T-cell (primary cell): ENCODE data around the gene FLACC1. TPM values are rescaled to one million over a fixed set of nuclear protein-coding genes. Genes with fewer than 3 reads are reported as not detected.
A peak's percentile ranks its signal among the peaks of the same experiment; 100 is the strongest.

Experiments
- ATAC-seq, 4 experiments: fragments of 200-7000 bp in 3 of 4; fragments of 150-1000 bp in 1 of 4; cut with Tn5 transposase; replicated peaks in 1 of 4; 1 replicate in 3 of 4; 2 replicates in 1 of 4; pipeline ENCODE4 v1.10.0; 2021; ENCODE audit warnings: moderate library complexity in 3 of 4, mild to moderate bottlenecking in 2 of 4, moderate number of reproducible peaks in 1 of 4
- CTCF ChIA-PET, 2 donors: fragments of 300-600 bp; sonication (Branson Sonifier 250); formaldehyde crosslinking; loops; one replicate each; lab custom pipeline; 2022; ENCODE audit warnings: antibody characterized with exemption in 2 of 2; lab: Charles Lee
- POLR2A ChIA-PET, 2 donors: fragments of 300-600 bp; sonication (Branson Sonifier 250); formaldehyde crosslinking; loops; one replicate each; lab custom pipeline; 2022; ENCODE audit warnings: antibody characterized with exemption in 2 of 2; lab: Charles Lee
- DNase-seq, 35 experiments: peaks; one replicate each; pipeline versions ENCODE4 v3.0.0 to v3.0.0-alpha.2; 2013 to 2023
- H3K27ac ChIP-seq: one replicate; pipeline ENCODE4 v1.5.1; 2013; ENCODE audit warnings: low read length
- H3K27me3 ChIP-seq, 2 experiments: replicated peaks in 1 of 2; 1 replicate in 1 of 2; 2 replicates in 1 of 2; pipeline versions ENCODE4 v1.6.1 to v1.7.0; 2013; ENCODE audit warnings: low read length in 1 of 2, mixed read lengths in 1 of 2; ENCODE audit not compliant: control insufficient read depth in 2 of 2, insufficient read depth in 2 of 2; ENCODE audit errors: extremely low read depth in 1 of 2
- H3K36me3 ChIP-seq, 2 donors: 1 replicate in 1 of 2; 2 replicates in 1 of 2; pipeline versions ENCODE4 v1.6.1 to v1.7.0; 2013; ENCODE audit warnings: low read length in 1 of 2; ENCODE audit not compliant: control insufficient read depth in 2 of 2, insufficient read depth in 1 of 2; ENCODE audit errors: extremely low read depth in 1 of 2
- H3K4me1 ChIP-seq, 2 experiments: 1 replicate in 1 of 2; 2 replicates in 1 of 2; pipeline versions ENCODE4 v1.6.1 to v1.7.0; 2013; ENCODE audit warnings: low read length in 2 of 2, mixed read lengths in 1 of 2; ENCODE audit not compliant: insufficient read depth in 2 of 2, control insufficient read depth in 1 of 2; ENCODE audit errors: extremely low read depth in 1 of 2
- H3K4me3 ChIP-seq, 2 donors: 1 replicate in 1 of 2; 2 replicates in 1 of 2; pipeline versions ENCODE4 v1.5.1 to v1.7.0; 2013; ENCODE audit warnings: mild to moderate bottlenecking in 2 of 2, low read length in 1 of 2, moderate library complexity in 1 of 2; ENCODE audit not compliant: control insufficient read depth in 1 of 2; ENCODE audit errors: extremely low read depth in 1 of 2
- H3K9me3 ChIP-seq: 2 replicates; pipeline ENCODE4 v1.7.0; 2013
- H3K27ac Mint-ChIP-seq, 2 donors: one replicate each; pipeline ENCODE4 v1.8.0; 2020 to 2021; ENCODE audit warnings: mild to moderate bottlenecking in 2 of 2, mixed read lengths in 2 of 2
- H3K27me3 Mint-ChIP-seq, 2 donors: one replicate each; pipeline ENCODE4 v1.8.0; 2021 to 2022; ENCODE audit warnings: mixed read lengths in 2 of 2
- H3K36me3 Mint-ChIP-seq: one replicate; pipeline ENCODE4 v1.8.0; 2021; ENCODE audit warnings: mixed read lengths
- H3K4me1 Mint-ChIP-seq, 3 donors: one replicate each; pipeline ENCODE4 v1.8.0; 2020 to 2022; ENCODE audit warnings: mixed read lengths in 3 of 3, mild to moderate bottlenecking in 1 of 3
- H3K4me3 Mint-ChIP-seq, 3 donors: one replicate each; pipeline ENCODE4 v1.8.0; 2020 to 2022; ENCODE audit warnings: mild to moderate bottlenecking in 3 of 3, mixed read lengths in 3 of 3, moderate library complexity in 3 of 3
- H3K9me3 Mint-ChIP-seq, 3 donors: one replicate each; pipeline ENCODE4 v1.8.0; 2020 to 2022; ENCODE audit warnings: mixed read lengths in 3 of 3
- WGBS: methylation state at CpG from one replicate; pipeline ENCODE4 v1.1.5; 2013; ENCODE audit warnings: missing lambda C conversion rate; ENCODE audit not compliant: insufficient coverage; 5-methylcytosine and 5-hydroxymethylcytosine counted together
- total RNA-seq, 35 experiments: library from RNA in 6 of 35; stranded (reverse) in 6 of 35; fragments of 120-200 nt in 1 of 35; gene quantifications; one replicate each; pipeline versions ENCODE4 v1.2.1 to v1.2.4 and lab custom pipeline; 2013 to 2026

Gene FLACC1
- total RNA-seq, 5 donors from 2014 or later (not counting 1 experiment from before 2014, with no cell fraction given), result 5.3 to 8.4 (median 6.5) TPM

GRCh38 chr2:201358684-201359083, 1.5 kb upstream of the FLACC1 start:
- H3K4me1 Mint-ChIP-seq, result peaks cover 24 to 35% (median 34%) of the 10 kb centered on the region in 3 donors

GRCh38 chr2:201353116-201353515, 4.0 kb downstream of the FLACC1 start:
- H3K36me3 Mint-ChIP-seq, result peaks cover 42% of the 10 kb centered on the region
- Histone ChIP-seq H3K36me3 (no peaks in the 10 kb centered on the region), H3K4me3 (no peak overlapping the region), H3K27ac (no peak overlapping the region), H3K4me1 (no peaks in the 10 kb centered on the region), H3K9me3 (no peaks in the 10 kb centered on the region), H3K27me3 (no peaks in the 10 kb centered on the region)
- WGBS, result no CpG with 5 or more reads among the region's 1 CpG
- no peaks in the 10 kb centered on the region for H3K9me3 Mint-ChIP-seq
- H3K4me1 Mint-ChIP-seq, result no peaks in the 10 kb centered on the region
- no peak overlapping the region for H3K27ac Mint-ChIP-seq
- ChIA-PET CTCF (no interaction called here), POLR2A (interaction anchor here in 1 of 2 donors (0.6 kb wide), 1 partner anchor 76 kb away, joined by 4 read pairs; no protein-coding TSS in a partner anchor)
- no peak overlapping the region for H3K4me3 Mint-ChIP-seq
- no peaks in the 10 kb centered on the region for H3K27me3 Mint-ChIP-seq
- DNase-seq (no peak), ATAC-seq (no peak)

More at GRCh38 chr2:201358684-201359083, 1.5 kb upstream of the FLACC1 start:
- Mint-ChIP-seq H3K27me3 (no peaks in the 10 kb centered on the region), H3K4me3 (no peak overlapping the region), H3K27ac (no peak overlapping the region), H3K36me3 (peaks cover 34% of the 10 kb centered on the region), H3K9me3 (no peaks in the 10 kb centered on the region)
- POLR2A ChIA-PET, result no interaction called here
- no peaks in the 10 kb centered on the region for H3K9me3 ChIP-seq
- H3K27ac ChIP-seq, result no peak overlapping the region
- H3K4me1 ChIP-seq, result peaks cover 11 to 22% of the 10 kb centered on the region in 2 experiments
- ATAC-seq (peak in 1 of 4 experiments; percentile 60), DNase-seq (no peak)
- peaks cover 0 to 12% of the 10 kb centered on the region in 2 donors for H3K36me3 ChIP-seq
- CTCF ChIA-PET, result interaction anchor here in 1 of 2 donors (0.5 kb wide), 1 partner anchor 91 kb away, joined by 3 read pairs; no protein-coding TSS in a partner anchor
- H3K4me3 ChIP-seq, result no peak overlapping the region
- WGBS, result 78% methylated on average over 3 of the region's 7 CpGs
- H3K27me3 ChIP-seq, result no peaks in the 10 kb centered on the region

GRCh38 chr2:201350879-201351278, 6.3 kb downstream of the FLACC1 start:
- H3K27ac ChIP-seq, result no peak overlapping the region
- no peaks in the 10 kb centered on the region for H3K4me1 ChIP-seq
- WGBS, result 92% methylated on average over 3 of the region's 4 CpGs
- no peaks in the 10 kb centered on the region for H3K4me1 Mint-ChIP-seq
- CTCF ChIA-PET, result interaction anchor here in 1 of 2 donors (0.7 kb wide), 1 partner anchor 12 kb away, joined by 3 read pairs; no protein-coding TSS in a partner anchor
- no peaks in the 10 kb centered on the region for H3K27me3 Mint-ChIP-seq
- H3K4me3 ChIP-seq, result no peak overlapping the region
- no peaks in the 10 kb centered on the region for H3K27me3 ChIP-seq
- DNase-seq (no peak), ATAC-seq (no peak)
- peaks cover 54% of the 10 kb centered on the region for H3K36me3 Mint-ChIP-seq
- H3K36me3 ChIP-seq, result peaks cover 3 to 10% of the 10 kb centered on the region in 2 donors
- POLR2A ChIA-PET, result no interaction called here
- no peak overlapping the region for H3K4me3 Mint-ChIP-seq
- H3K9me3 Mint-ChIP-seq, result no peaks in the 10 kb centered on the region
- no peaks in the 10 kb centered on the region for H3K9me3 ChIP-seq
- H3K27ac Mint-ChIP-seq, result no peak overlapping the region

- Histone ChIP-seq H3K27me3 (no peaks in the 10 kb centered on the region), H3K4me3 (no peak overlapping the region), H3K4me1 (no peaks in the 10 kb centered on the region), H3K27ac (no peak overlapping the region), H3K9me3 (no peaks in the 10 kb centered on the region), H3K36me3 (peaks cover 5 to 10% of the 10 kb centered on the region in 2 donors)
- DNase-seq, result no peak
- H3K27me3 Mint-ChIP-seq, result no peaks in the 10 kb centered on the region
- ChIA-PET CTCF (no interaction called here), POLR2A (no interaction called here)
- no peaks in the 10 kb centered on the region for H3K4me1 Mint-ChIP-seq
- no peak overlapping the region for H3K27ac Mint-ChIP-seq
- ATAC-seq, result no peak
- no CpG with 5 or more reads among the region's 4 CpGs for whole genome bisulfite sequencing
- H3K4me3 Mint-ChIP-seq, result no peak overlapping the region
- H3K9me3 Mint-ChIP-seq, result no peaks in the 10 kb centered on the region
- H3K36me3 Mint-ChIP-seq, result peaks cover 62% of the 10 kb centered on the region
Observed at GRCh38 chr2:201349601-201350000, 7.5 kb downstream of the FLACC1 start.

GRCh38 chr2:201348758-201349157, 8.4 kb downstream of the FLACC1 start:
- ChIA-PET POLR2A (no interaction called here), CTCF (interaction anchor here (0.6 to 0.7 kb wide), 2 partner anchors 15 to 16 kb away, joined by 3 read pairs; no protein-coding TSS in a partner anchor)
- Mint-ChIP-seq H3K4me1 (no peaks in the 10 kb centered on the region), H3K36me3 (peaks cover 65% of the 10 kb centered on the region), H3K27ac (no peak overlapping the region), H3K4me3 (no peak overlapping the region), H3K9me3 (no peaks in the 10 kb centered on the region), H3K27me3 (no peaks in the 10 kb centered on the region)
- WGBS, result no CpG with 5 or more reads among the region's 1 CpG
- DNase-seq (no peak), ATAC-seq (no peak)
- Histone ChIP-seq H3K27ac (no peak overlapping the region), H3K4me3 (no peak overlapping the region), H3K9me3 (no peaks in the 10 kb centered on the region), H3K27me3 (no peaks in the 10 kb centered on the region), H3K4me1 (no peaks in the 10 kb centered on the region), H3K36me3 (peaks cover 10 to 12% of the 10 kb centered on the region in 2 donors)

GRCh38 chr2:201347138-201347537, 10.0 kb downstream of the FLACC1 start:
- no peak for ATAC-seq
- peaks cover 72% of the 10 kb centered on the region for H3K36me3 Mint-ChIP-seq
- no peaks in the 10 kb centered on the region for H3K9me3 Mint-ChIP-seq
- ChIA-PET POLR2A (no interaction called here), CTCF (interaction anchor here in 1 of 2 donors (0.8 kb wide), 1 partner anchor 563 kb away, joined by 3 read pairs; no protein-coding TSS in a partner anchor)
- Histone ChIP-seq H3K4me1 (no peaks in the 10 kb centered on the region), H3K27ac (no peak overlapping the region), H3K36me3 (peaks cover 10 to 16% of the 10 kb centered on the region in 2 donors), H3K9me3 (no peaks in the 10 kb centered on the region), H3K27me3 (no peaks in the 10 kb centered on the region), H3K4me3 (no peak overlapping the region)
- no peaks in the 10 kb centered on the region for H3K4me1 Mint-ChIP-seq
- DNase-seq, result no peak
- no peak overlapping the region for H3K4me3 Mint-ChIP-seq
- H3K27ac Mint-ChIP-seq, result no peak overlapping the region
- H3K27me3 Mint-ChIP-seq, result no peaks in the 10 kb centered on the region
- 94% methylated on average over 2 of the region's 4 CpGs for WGBS
